GM10266 (cell line): ENCODE data around the gene CSF2RB.

Source experiments
- DNase-seq: peaks from one replicate; pipeline ENCODE4 v3.0.0; 2012; ENCODE audit errors: extremely low spot score
- CTCF ChIP-seq: IDR thresholded peaks from 2 replicates; pipeline ENCODE4 v1.5.1; 2012; ENCODE audit warnings: mild to moderate bottlenecking, low read depth; ENCODE audit not compliant: control insufficient read depth, insufficient read depth; ENCODE audit errors: missing control alignments

The CSF2RB gene

GRCh38 chr22:36910461-36910860 is 3.0 kb upstream of the CSF2RB start:
- TF ChIP-seq CTCF, result no peak
- no peak for DNase-seq

GRCh38 chr22:36911887-36912661 is 1.4 kb upstream of the CSF2RB start:
- DNase-seq, result no peak
- TF ChIP-seq CTCF, result no peak

GRCh38 chr22:36912694-36913426 is 568 bp upstream of the CSF2RB start:
- DNase-seq, result no peak

GRCh38 chr22:36914390-36914752 is 943 bp downstream of the CSF2RB start:
- DNase-seq, result no peak

More at GRCh38 chr22:36912694-36913426, 568 bp upstream of the CSF2RB start:
- TF ChIP-seq CTCF, result no peak

GRCh38 chr22:36916034-36916433 is 2.6 kb downstream of the CSF2RB start:
- no peak for TF ChIP-seq CTCF
- DNase-seq, result no peak

More at GRCh38 chr22:36914390-36914752, 943 bp downstream of the CSF2RB start:
- no peak for TF ChIP-seq CTCF

GRCh38 chr22:36918586-36919284 is 5.3 kb downstream of the CSF2RB start:
- DNase-seq, result no peak
- TF ChIP-seq CTCF, result no peak
